Measurements from ENCODE around the gene ACOX3. TPM values are rescaled to one million over a fixed set of nuclear protein-coding genes. Genes with fewer than 3 reads are reported as not detected.

Gene ACOX3
- polyA plus RNA-seq, 1 donor (not counting 4 experiments of a cell fraction or from before 2014, with no cell fraction given) = 6.7 TPM

DNA sequence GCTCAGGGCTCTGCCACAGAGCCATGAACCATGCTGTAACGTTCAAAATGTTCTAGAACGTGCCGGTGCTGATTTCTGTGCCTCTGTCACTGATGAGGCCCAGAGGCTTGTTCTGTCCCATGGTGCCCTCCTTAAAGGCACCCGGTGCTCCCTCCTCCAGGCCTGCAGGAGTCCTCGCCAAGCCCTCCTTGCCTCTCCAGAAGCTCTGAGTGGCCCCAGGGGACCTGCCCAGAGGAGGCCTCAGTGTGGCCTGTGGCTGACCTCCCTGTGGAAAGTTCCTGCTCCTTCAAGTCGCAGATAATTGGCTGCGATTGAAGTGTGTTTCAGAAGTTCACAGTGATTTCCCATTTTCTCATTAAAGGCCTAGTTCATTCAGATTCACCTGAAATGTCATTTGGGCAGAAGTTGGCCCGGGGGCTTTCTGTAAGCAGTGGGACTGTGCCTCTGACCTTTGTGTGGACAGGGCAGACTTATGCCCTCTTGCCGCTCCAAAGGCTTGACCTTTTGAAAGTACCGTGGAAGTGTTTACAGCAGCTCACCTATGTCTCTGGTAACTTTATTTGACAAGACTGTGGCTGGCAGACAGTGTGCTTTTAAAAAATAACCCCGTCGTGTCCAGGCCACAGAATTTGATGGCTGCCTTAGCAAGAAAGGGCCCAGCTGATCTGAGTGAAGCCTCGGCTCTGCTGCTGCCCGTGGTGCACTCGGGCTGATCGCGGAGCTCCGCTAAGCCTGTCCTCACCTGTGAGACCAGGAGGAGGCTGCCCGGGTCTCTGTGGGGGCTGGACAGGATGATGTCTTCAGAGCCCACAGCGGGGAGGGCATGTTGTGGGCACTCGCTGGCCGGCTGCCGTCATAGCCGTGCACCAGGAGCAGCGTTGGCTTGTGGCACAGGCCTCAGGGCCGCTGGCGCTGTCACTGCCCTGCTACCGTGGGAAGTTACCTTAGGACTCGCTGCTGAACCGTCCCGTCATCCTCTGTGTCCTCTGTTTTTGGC, 25.4 kb upstream of the ACOX3 start:
- no peak overlapping the region for H3K27ac ChIP-seq (ENCODE audit: control insufficient read depth, insufficient read depth, low read length)
- H3K9me3 ChIP-seq (ENCODE audit: control insufficient read depth, low read depth, low read length) = no peaks in the 10 kb centered on the region
- TF ChIP-seq, protein P1, sequence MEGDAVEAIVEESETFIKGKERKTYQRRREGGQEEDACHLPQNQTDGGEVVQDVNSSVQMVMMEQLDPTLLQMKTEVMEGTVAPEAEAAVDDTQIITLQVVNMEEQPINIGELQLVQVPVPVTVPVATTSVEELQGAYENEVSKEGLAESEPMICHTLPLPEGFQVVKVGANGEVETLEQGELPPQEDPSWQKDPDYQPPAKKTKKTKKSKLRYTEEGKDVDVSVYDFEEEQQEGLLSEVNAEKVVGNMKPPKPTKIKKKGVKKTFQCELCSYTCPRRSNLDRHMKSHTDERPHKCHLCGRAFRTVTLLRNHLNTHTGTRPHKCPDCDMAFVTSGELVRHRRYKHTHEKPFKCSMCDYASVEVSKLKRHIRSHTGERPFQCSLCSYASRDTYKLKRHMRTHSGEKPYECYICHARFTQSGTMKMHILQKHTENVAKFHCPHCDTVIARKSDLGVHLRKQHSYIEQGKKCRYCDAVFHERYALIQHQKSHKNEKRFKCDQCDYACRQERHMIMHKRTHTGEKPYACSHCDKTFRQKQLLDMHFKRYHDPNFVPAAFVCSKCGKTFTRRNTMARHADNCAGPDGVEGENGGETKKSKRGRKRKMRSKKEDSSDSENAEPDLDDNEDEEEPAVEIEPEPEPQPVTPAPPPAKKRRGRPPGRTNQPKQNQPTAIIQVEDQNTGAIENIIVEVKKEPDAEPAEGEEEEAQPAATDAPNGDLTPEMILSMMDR (optimal IDR thresholded peaks at IDR 0.05 in 1 of 3, IDR thresholded peaks at IDR 0.05 in 1 of 3, conservative IDR thresholded peaks at IDR 0.05 in 1 of 3; ENCODE audit: extremely low read depth in 1 of 3, insufficient read depth in 2 of 3, low read length in 3 of 3) = no peak
- TF ChIP-seq EZH2 (IDR thresholded peaks at IDR 0.05; ENCODE audit: low read length) = no peak
- H3K4me3 ChIP-seq (ENCODE audit: control insufficient read depth in 2 of 3, extremely low read depth in 1 of 3, insufficient read depth in 2 of 3, low read depth in 1 of 3, low read length in 3 of 3) = no peak overlapping the region
- no peaks in the 10 kb centered on the region for H3K79me2 ChIP-seq (ENCODE audit: control insufficient read depth, insufficient read depth, low read length)
- H4K20me1 ChIP-seq (ENCODE audit: control insufficient read depth, extremely low read depth, insufficient read depth, low read length) = no peaks in the 10 kb centered on the region
- no peak overlapping the region for H3K9ac ChIP-seq (ENCODE audit: control insufficient read depth, extremely low read depth, insufficient read depth, low read length)
- dilution Hi-C loops (cut with MboI; ENCODE audit: extremely low pct_ligation_motif_present, low sequenced_read_pairs) = no loop called here
- no peaks in the 10 kb centered on the region for H3K4me1 ChIP-seq (ENCODE audit: control insufficient read depth, extremely low read depth, insufficient read depth, low read length)
- no peak overlapping the region for H3K4me2 ChIP-seq (ENCODE audit: control insufficient read depth, extremely low read depth, insufficient read depth, low read depth, low read length)
- no peaks in the 10 kb centered on the region for H3K9me1 ChIP-seq (ENCODE audit: control insufficient read depth, extremely low read depth, insufficient read depth, low read length)
- H2AFZ ChIP-seq (ENCODE audit: control insufficient read depth, low read length) = no peak overlapping the region
- DNase-seq (ENCODE audit: low read depth, low spot score) = no peak
- FAIRE-seq = no peak
- H3K27me3 ChIP-seq (ENCODE audit: control insufficient read depth, extremely low read depth, insufficient read depth, low read length) = no peaks in the 10 kb centered on the region
- peaks cover 22 to 24% of the 10 kb centered on the region in 2 experiments for H3K36me3 ChIP-seq (ENCODE audit: control insufficient read depth in 2 of 2, extremely low read depth in 1 of 2, insufficient read depth in 2 of 2, low read length in 2 of 2)

DNA sequence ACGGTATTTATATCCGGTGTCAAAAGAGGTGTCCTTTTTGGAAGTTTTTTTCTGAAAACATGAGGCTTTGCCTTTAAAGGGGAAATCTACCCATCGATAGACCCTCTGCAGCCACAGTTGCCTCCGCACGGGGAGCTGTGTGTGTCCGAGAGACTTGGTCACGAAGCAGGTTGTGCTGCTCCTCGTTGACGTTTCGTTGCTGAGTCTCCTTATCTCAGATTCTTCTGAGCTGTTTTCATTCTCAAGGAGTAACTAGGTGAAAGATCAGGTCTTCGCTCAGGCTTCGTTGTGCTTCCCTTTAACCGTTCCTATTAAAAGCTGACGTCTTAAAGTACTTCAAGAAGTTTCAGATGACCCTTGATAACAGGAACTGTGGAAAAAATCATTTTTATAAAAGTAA, 23.9 kb upstream of the ACOX3 start:
- dilution Hi-C loops (cut with MboI; ENCODE audit: extremely low pct_ligation_motif_present, low sequenced_read_pairs) = no loop called here

More for the DNA sequence above, 23.9 kb upstream of the ACOX3 start:
- FAIRE-seq = no peak
- Histone ChIP-seq H2AFZ (ENCODE audit: control insufficient read depth, low read length) (no peak overlapping the region), H3K36me3 (ENCODE audit: control insufficient read depth in 2 of 2, extremely low read depth in 1 of 2, insufficient read depth in 2 of 2, low read length in 2 of 2) (peaks cover 20 to 23% of the 10 kb centered on the region in 2 experiments), H4K20me1 (ENCODE audit: control insufficient read depth, extremely low read depth, insufficient read depth, low read length) (no peaks in the 10 kb centered on the region), H3K9me1 (ENCODE audit: control insufficient read depth, extremely low read depth, insufficient read depth, low read length) (no peaks in the 10 kb centered on the region), H3K9ac (ENCODE audit: control insufficient read depth, extremely low read depth, insufficient read depth, low read length) (no peak overlapping the region), H3K9me3 (ENCODE audit: control insufficient read depth, low read depth, low read length) (no peaks in the 10 kb centered on the region), H3K27me3 (ENCODE audit: control insufficient read depth, extremely low read depth, insufficient read depth, low read length) (no peaks in the 10 kb centered on the region), H3K4me3 (ENCODE audit: control insufficient read depth in 2 of 3, extremely low read depth in 1 of 3, insufficient read depth in 2 of 3, low read depth in 1 of 3, low read length in 3 of 3) (no peak overlapping the region), H3K4me1 (ENCODE audit: control insufficient read depth, extremely low read depth, insufficient read depth, low read length) (no peaks in the 10 kb centered on the region), H3K79me2 (ENCODE audit: control insufficient read depth, insufficient read depth, low read length) (no peaks in the 10 kb centered on the region), H3K27ac (ENCODE audit: control insufficient read depth, insufficient read depth, low read length) (no peak overlapping the region), H3K4me2 (ENCODE audit: control insufficient read depth, extremely low read depth, insufficient read depth, low read depth, low read length) (no peak overlapping the region)
- TF ChIP-seq, protein P1 (optimal IDR thresholded peaks at IDR 0.05 in 1 of 3, IDR thresholded peaks at IDR 0.05 in 1 of 3, conservative IDR thresholded peaks at IDR 0.05 in 1 of 3; ENCODE audit: extremely low read depth in 1 of 3, insufficient read depth in 2 of 3, low read length in 3 of 3) = no peak
- TF ChIP-seq EZH2 (IDR thresholded peaks at IDR 0.05; ENCODE audit: low read length) = no peak
- no peak for DNase-seq (ENCODE audit: low read depth, low spot score)

Measured in keratinocyte (primary cell).